Upper lobe of left lung (tissue), 6 donors: ENCODE results near the gene ADAMTSL3. TPM values are rescaled to one million over a fixed set of nuclear protein-coding genes. Genes with fewer than 3 reads are reported as not detected.
"Not testable (repeated sequence)": the region's sequence is repeated elsewhere in the genome, so short reads cannot be mapped to it uniquely, and the experiment has no call there.

Source experiments
- ATAC-seq, 2 donors: fragments of 200-7000 bp; cut with Tn5 transposase; one replicate each; pipeline ENCODE4 v1.9.1; 2022; ENCODE audit warnings: mild to moderate bottlenecking in 2 of 2, moderate library complexity in 2 of 2; ENCODE audit not compliant: low FRiP score in 2 of 2
- DNase-seq, 2 donors: peaks; one replicate each; pipeline ENCODE4 v3.0.0-alpha.2; 2019 to 2020
- H3K27ac ChIP-seq, 4 donors: fragments of 200-600 bp; sonication (generic); one replicate each; pipeline ENCODE4 v1.5.1; 2016 to 2019
- H3K27me3 ChIP-seq, 4 donors: fragments of 200-600 bp; sonication (generic); one replicate each; pipeline ENCODE4 v1.5.1; 2017 to 2019
- H3K36me3 ChIP-seq, 4 donors: fragments of 200-600 bp; sonication (generic); one replicate each; pipeline ENCODE4 v1.5.1; 2016 to 2019
- H3K4me1 ChIP-seq, 4 donors: fragments of 200-600 bp; sonication (generic); one replicate each; pipeline ENCODE4 v1.5.1; 2018 to 2019
- H3K4me3 ChIP-seq, 4 donors: fragments of 200-600 bp; sonication (generic); one replicate each; pipeline ENCODE4 v1.5.1; 2017 to 2019; ENCODE audit warnings: mild to moderate bottlenecking in 2 of 4, moderate library complexity in 1 of 4
- H3K9me3 ChIP-seq, 4 donors: fragments of 200-600 bp; sonication (generic); one replicate each; pipeline ENCODE4 v1.5.1; 2018 to 2019
- CTCF ChIP-seq, 6 experiments: fragments of 450-650 bp in 4 of 6; fragments of 200-600 bp in 2 of 6; sonication (generic) in 2 of 6; IDR thresholded peaks; one replicate each; pipeline ENCODE4 v1.5.1; 2016 to 2019; ENCODE audit warnings: antibody characterized with exemption in 6 of 6
- EP300 ChIP-seq, 4 donors: sonication (generic); formaldehyde crosslinking; IDR thresholded peaks; one replicate each; pipeline ENCODE4 v1.5.1; 2017; ENCODE audit warnings: antibody characterized with exemption in 4 of 4, control low read depth in 2 of 4
- POLR2A ChIP-seq, 4 donors: fragments of 450-650 bp; IDR thresholded peaks; one replicate each; pipeline ENCODE4 v1.5.1; 2016 to 2017; ENCODE audit warnings: antibody characterized with exemption in 4 of 4, mild to moderate bottlenecking in 2 of 4
- POLR2AphosphoS5 ChIP-seq, 2 donors: sonication (generic); formaldehyde crosslinking; IDR thresholded peaks; one replicate each; pipeline ENCODE4 v1.5.1; 2017; ENCODE audit warnings: antibody characterized with exemption in 2 of 2
- WGBS, 2 donors: methylation state at CpG; one replicate each; pipeline ENCODE4 v1.1.5; 2017 to 2018; 5-methylcytosine and 5-hydroxymethylcytosine counted together
- total RNA-seq, 6 donors: library from RNA; depleted of rRNA in 4 of 6; stranded (reverse); fragments of >200 nt in 4 of 6; gene quantifications; one replicate each; pipeline versions ENCODE4 v1.1.0 to v1.2.1, GENCODE V29; 2016 to 2021
- donor health status: DM: no; HTN: no; CAD: no; lungs with moderate emphysema.
- donor health status: DM: no; HTN: yes; CAD: no; lungs with severe emphysema.

The ADAMTSL3 gene
- total RNA-seq, 6 donors from 2014 or later = 8.8 to 22.2 (median 11.7) TPM

GRCh38 chr15:84050076-84050475, 396.2 kb downstream of the ADAMTSL3 start:
- Histone ChIP-seq H3K9me3 (peaks cover 0 to 4% (median 0%) of the 10 kb centered on the region in 4 donors), H3K4me3 (no peak overlapping the region), H3K4me1 (no peaks in the 10 kb centered on the region), H3K27me3 (no peaks in the 10 kb centered on the region), H3K36me3 (no peaks in the 10 kb centered on the region), H3K27ac (no peak overlapping the region)
- no peak for TF ChIP-seq CTCF (IDR thresholded peaks at IDR 0.05)
- TF ChIP-seq POLR2A (IDR thresholded peaks at IDR 0.05) = no peak
- no peak for TF ChIP-seq EP300 (IDR thresholded peaks at IDR 0.05)
- no peak for TF ChIP-seq POLR2AphosphoS5 (IDR thresholded peaks at IDR 0.05)
- ATAC-seq (no peak), DNase-seq (no peak)
- WGBS, 2 donors = 75 to 76% methylated on average over 3 of the region's 3 CpGs

- WGBS, 2 donors = 56% methylated on average over 1 of the region's 1 CpG; no CpG with 5 or more reads in 1 of the 2 donors
- DNase-seq, H3K27me3 ChIP-seq, H3K9me3 ChIP-seq, H3K4me3 ChIP-seq, H3K36me3 ChIP-seq, ATAC-seq, H3K4me1 ChIP-seq, H3K27ac ChIP-seq: not testable (repeated sequence)
Measured at GRCh38 chr15:84051146-84051545, 397.2 kb downstream of the ADAMTSL3 start.

- H3K27ac ChIP-seq, ATAC-seq, DNase-seq, H3K27me3 ChIP-seq, H3K36me3 ChIP-seq, H3K4me3 ChIP-seq, H3K4me1 ChIP-seq: not testable (repeated sequence)
- H3K9me3 ChIP-seq = peaks cover 0 to 15% (median 4%) of the 10 kb centered on the region in 4 donors
- 48 to 56% methylated on average over 1 of the region's 1 CpG for WGBS, 2 donors
Measured at GRCh38 chr15:84054544-84054943, 400.6 kb downstream of the ADAMTSL3 start.

GRCh38 chr15:84057714-84058331, 403.9 kb downstream of the ADAMTSL3 start:
- WGBS, 2 donors = 76 to 87% methylated on average over 5 of the region's 5 CpGs
- DNase-seq = no peak
- no peak for TF ChIP-seq POLR2A (IDR thresholded peaks at IDR 0.05)
- TF ChIP-seq POLR2AphosphoS5 (IDR thresholded peaks at IDR 0.05) = no peak
- TF ChIP-seq CTCF (IDR thresholded peaks at IDR 0.05) = no peak
- TF ChIP-seq EP300 (IDR thresholded peaks at IDR 0.05) = no peak
- Histone ChIP-seq H3K27ac (no peak overlapping the region), H3K4me3 (no peak overlapping the region), H3K9me3 (peaks cover under 1 to 15% (median 4%) of the 10 kb centered on the region in 4 donors), H3K36me3 (no peaks in the 10 kb centered on the region), H3K4me1 (no peaks in the 10 kb centered on the region), H3K27me3 (no peaks in the 10 kb centered on the region)
- ATAC-seq = no peak

GRCh38 chr15:84063674-84064073, 409.8 kb downstream of the ADAMTSL3 start:
- H3K4me3 ChIP-seq, H3K4me1 ChIP-seq, H3K36me3 ChIP-seq, H3K27ac ChIP-seq, H3K27me3 ChIP-seq, DNase-seq, ATAC-seq: not testable (repeated sequence)
- WGBS, 2 donors = 57 to 63% methylated on average over 2 of the region's 2 CpGs
- H3K9me3 ChIP-seq = peaks cover 3 to 16% (median 12%) of the 10 kb centered on the region in 4 donors

GRCh38 chr15:84068674-84069073, 414.8 kb downstream of the ADAMTSL3 start:
- H3K9me3 ChIP-seq, H3K4me3 ChIP-seq, ATAC-seq, H3K27me3 ChIP-seq, H3K36me3 ChIP-seq, H3K27ac ChIP-seq, H3K4me1 ChIP-seq, DNase-seq: not testable (repeated sequence)
- 49 to 52% methylated on average over 2 of the region's 2 CpGs for WGBS, 2 donors

- ATAC-seq, DNase-seq, H3K27me3 ChIP-seq, H3K9me3 ChIP-seq, H3K27ac ChIP-seq, H3K36me3 ChIP-seq, H3K4me3 ChIP-seq: not testable (repeated sequence)
- peaks cover 5 to 11% (median 8%) of the 10 kb centered on the region in 4 donors for H3K4me1 ChIP-seq
- 87 to 89% methylated on average over 2 of the region's 2 CpGs for WGBS, 2 donors
Measured at GRCh38 chr15:84078038-84078437, 424.1 kb downstream of the ADAMTSL3 start.

- Histone ChIP-seq H3K4me3 (peak overlapping the region in 2 of 4 donors; percentile 34 to 41), H3K4me1 (peaks cover 5 to 11% (median 8%) of the 10 kb centered on the region in 4 donors)
- not testable (repeated sequence) for H3K27ac ChIP-seq, H3K9me3 ChIP-seq, H3K36me3 ChIP-seq, DNase-seq, H3K27me3 ChIP-seq
- WGBS, 2 donors = 26 to 28% methylated on average over 14 to 15 of the region's 15 CpGs
- peak in 1 of 2 donors; percentile 21 for ATAC-seq
Measured at GRCh38 chr15:84079325-84079884, 425.5 kb downstream of the ADAMTSL3 start.
